Fibroblast of mammary gland (primary cell): ENCODE data around the gene TSPYL6.

Experiments used
- DNase-seq: peaks from one replicate; pipeline ENCODE4 v3.0.0-alpha.2; 2010; ENCODE audit warnings: low read depth
- H3K4me3 ChIP-seq: 2 replicates; pipeline ENCODE4 v1.5.1; 2011; ENCODE audit warnings: low read depth, mild to moderate bottlenecking, low read length, moderate library complexity; ENCODE audit not compliant: control insufficient read depth
- TF ChIP-seq, protein P1 (sequence below): conservative IDR thresholded peaks from 2 replicates; pipeline ENCODE4 v1.5.1; 2011; ENCODE audit warnings: low read depth, low read length, inconsistent platforms; ENCODE audit not compliant: control insufficient read depth, insufficient read depth

The TSPYL6 gene

DNA sequence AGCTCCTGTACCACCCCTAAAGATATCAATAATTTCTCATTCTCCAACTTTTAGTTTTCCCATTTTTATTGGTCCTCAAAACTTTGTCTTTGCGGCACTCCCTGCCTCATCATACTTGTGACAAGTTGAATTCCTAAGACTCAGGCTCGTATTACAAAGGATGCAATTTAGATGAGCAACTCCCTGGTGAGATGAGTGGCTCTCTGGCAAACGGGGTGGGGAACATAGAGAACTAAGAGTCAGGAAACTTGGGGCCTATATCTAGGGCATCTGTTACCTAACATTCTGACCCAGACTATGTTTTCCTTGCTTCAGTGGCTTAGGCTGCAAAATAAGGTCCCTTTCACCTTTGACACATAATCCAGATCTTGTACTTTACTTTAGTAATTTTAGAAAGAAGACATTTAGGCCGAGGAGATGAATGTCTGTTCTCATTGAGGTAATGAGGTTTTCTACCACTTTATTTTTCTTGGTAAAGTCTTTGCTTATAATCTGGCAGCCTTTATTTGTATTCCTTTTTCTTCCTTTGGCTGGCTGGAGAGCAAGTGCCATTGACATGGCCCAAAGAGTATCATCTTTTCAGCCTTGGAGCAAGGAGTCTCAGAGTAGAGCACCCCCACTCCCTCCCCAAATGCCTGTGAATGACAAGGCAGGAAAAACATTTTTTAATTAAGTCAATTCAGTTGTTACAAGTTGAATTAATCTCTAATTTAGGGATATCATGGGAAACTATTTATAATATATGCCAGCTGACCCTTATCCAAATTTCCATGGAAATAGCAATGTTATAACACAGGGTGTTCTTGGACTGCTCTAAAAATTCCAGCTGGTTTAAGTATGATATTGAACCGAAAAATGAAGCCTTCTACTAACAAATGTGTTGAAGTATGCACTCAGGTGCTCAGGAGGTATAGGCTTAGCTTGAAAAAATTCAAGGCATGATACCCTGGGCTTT, 15.2 kb downstream of the TSPYL6 start:
- no peak overlapping the region for H3K4me3 ChIP-seq
- DNase-seq: peak; percentile 89
- TF ChIP-seq, protein P1, sequence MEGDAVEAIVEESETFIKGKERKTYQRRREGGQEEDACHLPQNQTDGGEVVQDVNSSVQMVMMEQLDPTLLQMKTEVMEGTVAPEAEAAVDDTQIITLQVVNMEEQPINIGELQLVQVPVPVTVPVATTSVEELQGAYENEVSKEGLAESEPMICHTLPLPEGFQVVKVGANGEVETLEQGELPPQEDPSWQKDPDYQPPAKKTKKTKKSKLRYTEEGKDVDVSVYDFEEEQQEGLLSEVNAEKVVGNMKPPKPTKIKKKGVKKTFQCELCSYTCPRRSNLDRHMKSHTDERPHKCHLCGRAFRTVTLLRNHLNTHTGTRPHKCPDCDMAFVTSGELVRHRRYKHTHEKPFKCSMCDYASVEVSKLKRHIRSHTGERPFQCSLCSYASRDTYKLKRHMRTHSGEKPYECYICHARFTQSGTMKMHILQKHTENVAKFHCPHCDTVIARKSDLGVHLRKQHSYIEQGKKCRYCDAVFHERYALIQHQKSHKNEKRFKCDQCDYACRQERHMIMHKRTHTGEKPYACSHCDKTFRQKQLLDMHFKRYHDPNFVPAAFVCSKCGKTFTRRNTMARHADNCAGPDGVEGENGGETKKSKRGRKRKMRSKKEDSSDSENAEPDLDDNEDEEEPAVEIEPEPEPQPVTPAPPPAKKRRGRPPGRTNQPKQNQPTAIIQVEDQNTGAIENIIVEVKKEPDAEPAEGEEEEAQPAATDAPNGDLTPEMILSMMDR: no peak

- H3K4me3 ChIP-seq: no peak overlapping the region
- TF ChIP-seq, protein P1: no peak
- peak; percentile 97 for DNase-seq
Observed at GRCh38 chr2:54239427-54239826, 16.6 kb downstream of the TSPYL6 start.

GRCh38 chr2:54237428-54237827, 18.6 kb downstream of the TSPYL6 start:
- no peak for DNase-seq

DNA sequence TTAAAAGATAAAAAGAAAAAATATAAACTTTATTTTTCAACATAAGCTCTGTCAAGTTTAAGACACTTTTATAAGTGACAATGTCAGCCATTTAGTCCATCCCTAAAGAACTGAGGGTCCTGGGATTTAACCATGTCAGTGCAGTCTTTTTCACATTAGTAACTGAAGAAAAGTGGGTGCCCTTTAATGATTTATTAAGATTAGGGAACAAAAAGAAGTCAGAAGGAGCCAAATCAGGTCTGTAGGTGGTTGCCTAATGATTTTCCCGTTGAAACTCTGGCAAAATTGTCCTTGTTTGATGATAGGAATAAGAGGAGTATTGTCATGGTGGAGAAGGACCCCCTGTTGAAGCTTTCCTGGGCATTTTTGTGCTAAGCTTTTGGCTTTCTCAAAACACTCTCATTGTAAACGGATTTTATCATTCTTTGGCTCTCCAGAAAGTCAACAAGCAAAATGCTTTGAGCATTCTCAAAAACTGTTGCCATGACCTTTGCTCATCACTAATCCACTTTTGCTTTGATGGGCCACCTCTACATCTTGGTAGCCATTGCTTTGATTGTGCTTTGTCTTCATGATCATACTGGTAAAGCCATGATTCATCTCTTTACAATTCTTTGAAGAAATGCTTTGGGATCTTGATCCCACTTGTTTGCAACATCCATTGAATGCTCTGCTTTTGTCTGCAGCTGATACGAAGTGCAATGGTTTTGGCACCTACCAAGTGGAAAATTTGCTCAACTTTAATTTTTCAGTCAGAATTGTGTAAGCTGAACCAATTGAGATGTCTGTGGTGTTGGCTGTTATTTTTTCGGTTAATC, 22.0 kb downstream of the TSPYL6 start:
- no peak for DNase-seq
- TF ChIP-seq, protein P1: no peak
- no peak overlapping the region for H3K4me3 ChIP-seq

More at GRCh38 chr2:54237428-54237827, 18.6 kb downstream of the TSPYL6 start:
- H3K4me3 ChIP-seq: no peak overlapping the region
- TF ChIP-seq, protein P1: no peak

GRCh38 chr2:54228945-54229344, 27.1 kb downstream of the TSPYL6 start:
- peak; percentile 27 for DNase-seq
- TF ChIP-seq, protein P1: no peak
- H3K4me3 ChIP-seq: no peak overlapping the region

GRCh38 chr2:54227798-54228197, 28.2 kb downstream of the TSPYL6 start:
- no peak for DNase-seq
- no peak overlapping the region for H3K4me3 ChIP-seq
- TF ChIP-seq, protein P1: no peak
